OCI-LY1 (cell line): ENCODE data around the gene BHLHE23.

Experiments
- EZH2 ChIP-seq: fragments of 200-600 bp; sonication (generic), shearing (Covaris generic); IDR thresholded peaks from 2 replicates; pipeline ENCODE4 v1.8.0; 2017; ENCODE audit warnings: borderline replicate concordance, mixed run types, mild to moderate bottlenecking, antibody characterized with exemption, low read length, moderate library complexity, mixed read lengths
- TF ChIP-seq, protein P1 (sequence below): fragments of 200-600 bp; sonication (generic), shearing (Covaris generic); IDR thresholded peaks from 2 replicates; pipeline ENCODE4 v1.5.1; 2017; ENCODE audit warnings: mild to moderate bottlenecking, antibody characterized with exemption, low read length, moderate library complexity, mixed read lengths

DNA sequence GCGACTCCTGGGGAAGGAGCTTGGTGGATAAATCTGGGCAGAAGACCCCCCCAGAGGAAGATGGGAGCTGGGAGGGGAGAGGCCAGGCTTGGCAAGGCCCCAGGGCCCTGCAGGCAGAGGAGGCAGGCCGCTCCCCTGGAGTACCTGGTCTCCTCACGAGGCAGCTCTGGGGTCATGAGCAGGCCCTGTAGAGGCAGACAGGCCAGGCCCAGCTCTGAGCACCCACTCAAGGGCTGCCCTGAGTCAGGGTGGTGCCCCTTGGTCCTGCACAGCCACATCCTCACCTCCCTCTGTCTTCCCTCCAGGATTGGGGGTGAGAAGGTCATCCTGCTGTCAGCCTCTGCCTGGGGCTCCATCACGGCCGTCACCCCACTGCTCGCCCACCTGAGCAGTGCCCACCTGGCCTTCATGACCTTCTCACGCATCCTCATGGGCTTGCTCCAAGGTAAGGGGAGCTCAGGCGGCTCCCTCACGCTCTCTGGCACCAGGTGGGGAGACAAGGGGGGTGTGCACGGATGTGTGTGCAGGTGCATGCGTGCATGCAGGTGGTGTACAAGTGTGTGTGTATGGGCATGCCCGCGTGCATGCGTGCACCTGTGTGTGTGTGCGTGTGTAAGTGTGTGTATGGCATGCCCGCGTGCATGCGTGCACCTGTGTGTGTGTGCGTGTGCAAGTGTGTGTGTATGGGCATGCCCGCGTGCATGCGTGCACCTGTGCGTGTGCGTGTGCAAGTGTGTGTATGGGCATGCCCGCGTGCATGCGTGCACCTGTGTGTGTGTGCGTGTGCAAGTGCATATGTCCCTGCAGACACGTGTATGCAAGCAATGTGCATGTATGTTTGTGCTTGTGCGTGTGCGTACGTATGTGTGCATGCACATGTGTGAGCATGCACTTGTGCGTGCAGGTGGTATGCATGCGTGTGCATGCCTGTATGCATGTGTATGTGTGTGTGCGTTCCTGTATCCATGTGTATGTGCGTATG, 49.3 kb downstream of the BHLHE23 start:
- TF ChIP-seq EZH2: no peak
- TF ChIP-seq, protein P1, sequence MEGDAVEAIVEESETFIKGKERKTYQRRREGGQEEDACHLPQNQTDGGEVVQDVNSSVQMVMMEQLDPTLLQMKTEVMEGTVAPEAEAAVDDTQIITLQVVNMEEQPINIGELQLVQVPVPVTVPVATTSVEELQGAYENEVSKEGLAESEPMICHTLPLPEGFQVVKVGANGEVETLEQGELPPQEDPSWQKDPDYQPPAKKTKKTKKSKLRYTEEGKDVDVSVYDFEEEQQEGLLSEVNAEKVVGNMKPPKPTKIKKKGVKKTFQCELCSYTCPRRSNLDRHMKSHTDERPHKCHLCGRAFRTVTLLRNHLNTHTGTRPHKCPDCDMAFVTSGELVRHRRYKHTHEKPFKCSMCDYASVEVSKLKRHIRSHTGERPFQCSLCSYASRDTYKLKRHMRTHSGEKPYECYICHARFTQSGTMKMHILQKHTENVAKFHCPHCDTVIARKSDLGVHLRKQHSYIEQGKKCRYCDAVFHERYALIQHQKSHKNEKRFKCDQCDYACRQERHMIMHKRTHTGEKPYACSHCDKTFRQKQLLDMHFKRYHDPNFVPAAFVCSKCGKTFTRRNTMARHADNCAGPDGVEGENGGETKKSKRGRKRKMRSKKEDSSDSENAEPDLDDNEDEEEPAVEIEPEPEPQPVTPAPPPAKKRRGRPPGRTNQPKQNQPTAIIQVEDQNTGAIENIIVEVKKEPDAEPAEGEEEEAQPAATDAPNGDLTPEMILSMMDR: no peak
